Measurements from ENCODE around the gene TNXB. TPM values are rescaled to one million over a fixed set of nuclear protein-coding genes. Genes with fewer than 3 reads are reported as not detected.

Gene TNXB
- total RNA-seq, 1 experiment from 2014 or later = 22.2 TPM

GRCh38 chr6:32140420-32141046 is 31.4 kb upstream of the TNXB start:
- DNase-seq (ENCODE audit: extremely low read depth, low read depth) = no peak

- DNase-seq (ENCODE audit: extremely low read depth, low read depth) = no peak
Observed at GRCh38 chr6:32139590-32139989, 30.5 kb upstream of the TNXB start.

- no peak for DNase-seq (ENCODE audit: extremely low read depth, low read depth)
Observed at GRCh38 chr6:32137454-32137853, 28.3 kb upstream of the TNXB start.

- no peak for DNase-seq (ENCODE audit: extremely low read depth, low read depth)
Observed at GRCh38 chr6:32133786-32134185, 24.6 kb upstream of the TNXB start.

GRCh38 chr6:32132110-32132509 is 23.0 kb upstream of the TNXB start:
- no peak for DNase-seq (ENCODE audit: extremely low read depth, low read depth)

- DNase-seq (ENCODE audit: extremely low read depth, low read depth) = no peak
Observed at GRCh38 chr6:32131439-32131948, 22.4 kb upstream of the TNXB start.

GRCh38 chr6:32129297-32130088 is 20.4 kb upstream of the TNXB start:
- no peak for DNase-seq (ENCODE audit: extremely low read depth, low read depth)

- no peak for DNase-seq (ENCODE audit: extremely low read depth, low read depth)
Observed at GRCh38 chr6:32128751-32129296, 19.7 kb upstream of the TNXB start.

GRCh38 chr6:32127717-32128592 is 18.8 kb upstream of the TNXB start, which contains the start of gene ATF6B:
TSS of gene ATF6B (minus strand) at chr6:32128246. CDS start at chr6:32128207, 39 bp downstream.
- DNase-seq (ENCODE audit: extremely low read depth, low read depth) = peak; percentile 98

- no peak for DNase-seq (ENCODE audit: extremely low read depth, low read depth)
Observed at GRCh38 chr6:32127409-32127716, 18.2 kb upstream of the TNXB start.

GRCh38 chr6:32126880-32127279 is 17.7 kb upstream of the TNXB start:
- no peak for DNase-seq (ENCODE audit: extremely low read depth, low read depth)

GRCh38 chr6:32123681-32124080 is 14.5 kb upstream of the TNXB start:
- DNase-seq (ENCODE audit: extremely low read depth, low read depth) = no peak

GRCh38 chr6:32120573-32121059 is 11.5 kb upstream of the TNXB start:
- DNase-seq (ENCODE audit: extremely low read depth, low read depth) = no peak

GRCh38 chr6:32118782-32119628 is 9.9 kb upstream of the TNXB start:
- peak; percentile 73 for DNase-seq (ENCODE audit: extremely low read depth, low read depth)

- no peak for DNase-seq (ENCODE audit: extremely low read depth, low read depth)
Observed at GRCh38 chr6:32117461-32117860, 8.3 kb upstream of the TNXB start.

- DNase-seq (ENCODE audit: extremely low read depth, low read depth) = no peak
Observed at GRCh38 chr6:32116674-32117073, 7.5 kb upstream of the TNXB start.

GRCh38 chr6:32115623-32116022 is 6.5 kb upstream of the TNXB start:
- no peak for DNase-seq (ENCODE audit: extremely low read depth, low read depth)

GRCh38 chr6:32114796-32115195 is 5.7 kb upstream of the TNXB start:
- DNase-seq (ENCODE audit: extremely low read depth, low read depth) = no peak

- no peak for DNase-seq (ENCODE audit: extremely low read depth, low read depth)
Observed at GRCh38 chr6:32113386-32114352, 4.5 kb upstream of the TNXB start.

Measured in NCI-H460 (cell line).